Measurements from ENCODE around the gene CHST11.

CHST11 gene

DNA sequence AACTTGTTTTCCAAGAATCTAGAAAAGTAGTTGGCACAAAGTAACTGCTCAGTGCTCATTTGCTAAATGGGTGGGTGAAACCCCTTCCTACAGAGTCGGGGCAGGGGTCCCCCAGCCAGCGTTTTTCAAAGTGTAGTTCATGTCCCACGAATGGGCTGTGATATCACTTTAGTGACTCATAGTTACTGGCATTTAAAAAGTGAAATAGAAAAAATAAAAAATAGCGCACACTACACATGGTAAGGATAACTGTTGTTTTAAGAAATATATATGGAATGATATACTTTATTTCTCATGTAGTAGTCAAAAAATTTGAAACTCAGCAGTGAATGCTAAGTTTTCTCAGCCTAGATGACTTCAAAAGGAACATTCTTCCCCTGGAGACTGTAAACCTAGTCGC, 250.4 kb downstream of the CHST11 start:
- no peak for DNase-seq

GRCh38 chr12:104707794-104708558, 251.2 kb downstream of the CHST11 start:
- no peak for DNase-seq

- DNase-seq: no peak
These were observed 252.1 kb downstream of the CHST11 start for GRCh38 chr12:104708891-104709290.

GRCh38 chr12:104709692-104710435, 253.1 kb downstream of the CHST11 start:
- no peak for DNase-seq

DNA sequence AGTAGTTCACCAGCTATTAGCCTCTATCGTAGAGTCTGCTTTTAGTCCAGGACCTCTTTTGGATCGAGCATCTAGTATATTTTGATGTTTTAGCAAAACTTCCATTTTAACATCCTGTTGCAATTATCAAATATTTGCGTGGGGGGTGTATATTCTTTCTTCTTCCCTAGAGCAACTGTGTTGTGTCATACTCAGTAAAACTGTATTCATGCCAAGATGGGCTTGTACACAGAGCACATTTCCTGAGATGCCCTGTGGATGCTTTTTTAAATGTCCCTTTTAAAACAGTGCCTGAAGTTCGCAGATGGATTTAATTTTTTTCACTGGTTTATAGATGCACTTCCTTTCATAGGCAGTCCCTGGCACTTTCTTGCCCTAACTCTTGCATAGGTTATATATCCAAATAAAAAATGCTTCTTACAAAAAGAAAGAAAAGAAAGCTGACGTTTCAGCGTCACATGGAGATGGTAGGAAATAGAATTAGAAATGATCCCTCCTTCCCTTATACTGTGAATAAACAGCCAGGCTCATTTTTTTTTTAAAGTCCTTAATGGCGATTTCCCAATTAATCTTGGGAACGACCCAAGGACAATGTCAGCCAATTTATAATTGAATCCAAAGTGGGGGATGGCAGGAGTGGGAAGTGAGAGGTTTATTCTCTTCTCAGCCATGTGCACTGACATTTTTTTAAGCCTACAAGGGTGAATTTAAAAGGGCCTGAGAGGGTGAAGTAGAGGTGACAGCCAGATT, 254.4 kb downstream of the CHST11 start:
- no peak for DNase-seq

- no peak for DNase-seq
These were observed 255.7 kb downstream of the CHST11 start for GRCh38 chr12:104712477-104712876.

GRCh38 chr12:104712968-104713367, 256.2 kb downstream of the CHST11 start:
- no peak for DNase-seq

DNA sequence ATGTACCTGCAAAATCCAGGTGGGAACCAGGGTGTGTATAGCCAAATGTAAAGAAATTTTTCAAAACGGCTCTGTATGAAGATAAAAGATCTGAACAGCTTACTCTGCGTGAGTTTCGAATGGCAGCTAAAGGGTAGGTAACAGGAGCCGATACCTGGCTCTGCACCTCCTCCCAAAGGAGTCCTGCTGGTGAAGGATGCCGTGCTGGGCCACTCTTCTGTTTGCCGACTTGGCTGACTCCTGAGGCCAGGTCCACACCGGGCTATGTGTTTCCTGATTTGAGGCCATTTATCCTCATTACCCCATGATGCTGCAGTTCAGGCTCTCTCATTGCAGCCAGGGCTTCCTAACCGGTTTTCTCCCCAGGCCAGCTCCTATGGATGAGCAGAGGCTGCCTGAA, 256.7 kb downstream of the CHST11 start:
- DNase-seq: no peak

DNA sequence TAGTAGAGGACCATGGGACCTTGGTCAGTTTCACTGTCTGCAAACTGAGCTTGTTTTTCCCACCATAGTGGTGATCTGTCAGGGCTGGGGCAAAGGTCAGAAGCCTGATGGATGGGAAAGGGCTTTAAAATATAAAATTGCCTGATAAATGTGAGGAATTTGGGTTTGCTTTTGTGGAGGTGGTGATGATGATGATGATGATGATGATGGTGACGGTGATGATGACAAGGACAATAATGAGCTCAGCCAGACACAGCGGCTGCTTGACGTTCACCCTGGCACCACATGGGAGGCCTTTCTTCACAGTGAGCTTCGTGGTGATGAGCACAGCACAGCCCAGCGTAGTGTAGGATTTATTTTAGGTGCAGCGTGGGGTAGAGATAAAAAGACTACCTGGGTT, 257.6 kb downstream of the CHST11 start:
- DNase-seq: no peak

DNA sequence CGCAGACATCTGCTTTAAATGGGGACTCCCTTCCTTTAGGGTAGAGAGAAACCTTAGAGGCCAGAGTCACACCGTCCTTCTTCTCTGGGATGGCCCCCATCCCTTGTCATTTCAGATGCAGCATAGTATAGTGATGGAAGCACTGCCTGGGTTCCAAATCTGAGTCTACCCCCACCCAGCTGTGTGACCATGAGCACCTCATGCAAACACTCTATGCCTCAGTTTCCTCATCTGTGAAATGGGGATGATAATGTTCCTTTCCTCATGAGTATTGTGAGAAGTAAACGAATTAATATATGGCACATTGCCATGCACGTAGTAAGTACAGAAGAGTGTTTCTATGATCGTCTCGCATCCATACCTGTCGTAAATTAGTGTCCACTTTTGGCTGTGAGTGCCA, 259.4 kb downstream of the CHST11 start:
- no peak for DNase-seq

GRCh38 chr12:104718304-104718929, 261.7 kb downstream of the CHST11 start:
- no peak for DNase-seq

DNA sequence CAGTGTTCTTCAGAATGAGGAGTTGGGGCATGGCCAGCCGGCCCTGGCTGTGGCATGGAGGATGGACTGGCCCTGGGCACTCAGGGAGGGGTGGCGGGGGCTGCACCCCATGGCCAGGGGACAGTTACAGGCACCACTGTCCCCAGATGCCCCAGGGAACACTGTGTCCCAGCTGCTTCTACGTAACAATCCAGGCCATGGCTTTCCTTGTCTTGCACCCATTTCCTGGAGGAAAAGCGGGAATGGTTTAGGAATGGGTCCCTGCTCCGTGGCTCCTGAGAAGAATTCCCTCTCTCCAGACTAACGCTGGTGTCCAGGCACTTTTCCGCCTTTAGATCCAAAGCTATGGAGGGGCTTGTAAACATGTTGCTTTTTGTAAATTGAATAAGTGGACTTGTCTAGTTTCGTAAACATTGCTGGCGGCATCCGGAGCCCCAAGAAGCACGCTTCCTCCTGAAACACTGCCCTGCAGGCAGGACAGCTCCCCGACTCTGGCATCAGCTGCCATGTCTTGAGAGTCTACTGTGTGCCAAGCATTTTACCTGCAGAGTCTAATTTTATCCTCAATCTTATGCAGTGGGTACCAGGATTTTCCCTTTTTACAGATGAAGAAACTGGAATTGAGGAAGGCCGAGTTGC, 263.1 kb downstream of the CHST11 start:
- no peak for DNase-seq

DNA sequence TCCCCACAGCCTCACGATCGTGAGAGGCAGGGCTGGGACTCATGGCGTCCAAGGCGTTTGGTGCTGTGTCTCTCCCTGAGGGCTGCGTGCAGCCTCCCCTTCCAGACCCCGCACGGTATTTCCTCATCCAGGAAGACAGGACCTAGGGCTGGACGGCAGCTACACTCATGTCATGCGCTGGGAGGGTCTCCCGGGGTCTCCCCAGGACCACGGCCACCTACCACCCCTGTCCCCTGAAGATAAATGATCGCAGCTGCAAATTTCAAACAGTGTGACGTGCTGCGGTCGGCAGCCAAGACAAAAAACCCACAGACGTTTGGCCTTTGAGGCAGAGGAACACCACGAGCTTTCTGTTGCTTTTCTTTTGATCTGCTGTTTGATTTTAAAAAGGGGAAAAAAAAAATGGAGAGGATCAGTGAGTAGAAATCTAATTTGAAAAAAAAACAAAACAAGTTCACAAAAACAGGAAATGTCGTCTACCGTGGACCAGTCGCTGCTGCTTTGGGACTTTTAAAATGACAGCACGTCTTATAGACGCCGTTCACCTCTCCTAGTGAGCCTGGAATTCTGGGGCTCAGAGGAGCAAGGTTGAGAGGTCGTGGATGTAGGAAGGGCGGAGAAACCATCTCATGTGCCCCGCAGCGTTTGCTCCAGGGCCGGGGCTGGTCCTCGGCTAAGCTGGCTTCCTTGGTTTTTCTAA, 263.7 kb downstream of the CHST11 start:
- DNase-seq: peak; percentile 59

DNA sequence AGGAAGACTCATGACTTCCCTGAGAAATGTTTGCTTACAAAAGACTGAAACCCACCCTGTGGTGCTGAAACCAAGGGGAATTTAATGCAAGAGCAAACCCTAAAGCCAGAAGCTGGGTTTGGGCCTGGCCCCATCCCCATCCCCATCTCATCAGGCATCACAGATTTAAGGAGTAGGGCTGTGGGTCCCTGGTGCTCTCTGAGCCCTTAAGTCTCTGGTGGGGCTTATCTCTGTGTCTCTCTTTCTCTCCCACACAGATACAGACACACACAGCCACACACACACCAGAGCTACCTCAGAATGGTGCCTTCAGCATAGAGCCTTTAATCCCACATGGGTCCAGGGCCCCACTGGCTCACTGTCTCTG, 264.3 kb downstream of the CHST11 start:
- no peak for DNase-seq

DNA sequence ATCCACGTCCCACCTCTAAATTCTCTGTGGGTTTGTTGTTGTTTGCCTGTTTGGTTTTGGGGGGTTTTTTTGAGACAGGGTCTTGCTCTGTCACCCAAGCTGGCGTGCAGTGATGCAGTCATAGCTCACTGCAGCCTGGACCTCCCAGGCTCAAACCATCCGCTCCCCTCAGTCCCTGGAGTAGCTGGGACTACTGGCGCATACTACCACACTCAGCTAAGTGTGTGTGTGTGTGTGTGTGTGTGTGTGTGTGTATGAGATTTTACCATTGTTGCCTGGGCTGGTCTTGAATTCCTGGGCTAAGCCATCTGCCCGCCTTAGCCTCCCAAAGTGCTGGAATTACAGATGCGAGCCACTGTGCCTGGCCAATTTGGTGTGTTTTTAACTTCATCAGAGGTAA, 265.2 kb downstream of the CHST11 start:
- no peak for DNase-seq

DNA sequence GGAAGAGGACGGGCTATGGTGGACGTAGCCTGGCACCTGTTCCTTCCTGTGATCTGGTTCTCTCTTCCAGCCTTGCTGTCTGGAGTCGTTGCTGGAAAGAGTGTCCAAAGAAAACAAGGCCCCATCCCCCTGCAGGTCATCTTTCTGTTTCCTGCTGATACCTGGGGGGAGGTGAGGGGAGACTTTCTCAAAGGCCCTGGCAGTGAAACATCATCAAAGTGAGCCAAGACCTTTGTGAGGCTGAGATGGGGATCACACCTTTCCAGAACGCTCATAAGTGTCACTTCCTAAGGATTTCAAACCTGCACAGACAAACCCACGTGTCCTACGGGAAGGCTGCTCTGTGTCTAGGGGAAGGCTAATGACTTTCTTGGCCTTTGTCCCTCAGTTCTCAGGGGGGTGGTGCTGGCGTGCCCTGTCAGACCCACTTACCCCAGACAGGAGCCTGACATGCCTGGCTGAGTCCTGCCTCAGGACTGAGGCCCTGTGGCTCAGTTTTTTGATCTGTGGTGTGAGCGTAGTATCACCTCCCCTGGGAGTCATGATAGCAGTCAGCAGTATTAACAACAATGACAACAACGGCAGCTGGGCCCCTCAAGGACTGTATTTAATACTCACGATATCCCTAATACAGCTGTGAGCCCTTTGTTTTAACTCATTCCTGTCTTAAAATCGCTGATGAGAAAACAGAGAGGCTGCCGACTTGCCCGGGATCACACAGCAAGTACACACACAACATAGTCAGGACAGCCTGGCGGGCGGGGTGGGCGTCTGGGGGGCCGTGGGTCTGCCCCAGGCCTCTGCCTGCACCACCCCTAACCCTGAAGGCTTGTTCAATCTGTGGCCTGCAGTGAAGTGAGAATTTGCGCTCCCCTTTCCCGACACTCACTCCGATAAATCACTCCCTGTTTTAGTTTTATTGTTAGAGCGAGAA, 266.1 kb downstream of the CHST11 start:
- no peak for DNase-seq

DNA sequence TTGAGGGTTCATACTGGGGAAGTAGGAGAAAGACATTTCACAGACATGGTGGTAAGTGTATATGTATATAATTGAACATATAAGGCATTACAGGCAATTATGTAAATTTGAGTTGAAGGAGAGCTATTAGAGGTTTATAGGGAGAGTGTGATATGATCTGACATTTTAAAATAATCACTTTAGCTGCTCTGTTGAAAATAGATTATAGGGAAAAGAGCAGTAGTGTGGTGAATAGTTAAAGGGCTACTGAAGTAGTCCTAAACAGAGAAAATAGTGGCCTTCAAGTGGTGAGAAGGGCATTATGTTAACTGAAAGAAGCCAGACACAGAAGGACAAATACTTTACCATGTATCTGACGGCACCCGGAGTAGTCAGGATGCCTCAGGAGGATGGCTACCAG, 267.1 kb downstream of the CHST11 start:
- DNase-seq: no peak

DNA sequence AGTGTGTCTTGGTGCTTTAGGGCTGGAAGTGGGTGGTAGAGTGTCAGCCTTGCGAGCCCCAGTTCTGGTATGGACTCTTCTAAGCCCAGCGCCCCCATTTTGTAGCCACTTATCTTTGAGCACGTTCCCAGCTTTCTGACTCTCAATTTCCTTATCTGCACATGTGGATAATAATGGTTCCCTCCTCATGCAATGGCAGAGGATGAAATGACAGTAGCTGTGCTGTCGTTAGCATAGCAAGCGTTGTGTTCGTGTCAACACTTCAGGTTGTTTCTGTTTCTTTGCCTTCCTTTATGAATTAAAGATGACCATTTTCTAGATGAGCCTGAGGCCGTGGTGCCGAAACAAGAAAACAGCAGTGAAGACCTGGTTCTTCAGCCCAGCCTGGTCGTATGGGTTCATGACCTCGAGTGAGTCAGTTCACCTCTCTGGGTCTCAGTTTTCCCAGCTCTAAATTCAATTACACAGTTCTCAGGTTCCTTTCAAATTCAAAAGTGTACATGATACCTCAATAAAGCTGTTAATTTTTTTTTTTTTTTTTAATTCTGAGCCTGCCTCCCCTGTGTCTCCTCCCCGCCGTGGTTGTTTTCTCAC, 268.3 kb downstream of the CHST11 start:
- DNase-seq: no peak

GRCh38 chr12:104725610-104726009, 268.9 kb downstream of the CHST11 start:
- DNase-seq: no peak

DNA sequence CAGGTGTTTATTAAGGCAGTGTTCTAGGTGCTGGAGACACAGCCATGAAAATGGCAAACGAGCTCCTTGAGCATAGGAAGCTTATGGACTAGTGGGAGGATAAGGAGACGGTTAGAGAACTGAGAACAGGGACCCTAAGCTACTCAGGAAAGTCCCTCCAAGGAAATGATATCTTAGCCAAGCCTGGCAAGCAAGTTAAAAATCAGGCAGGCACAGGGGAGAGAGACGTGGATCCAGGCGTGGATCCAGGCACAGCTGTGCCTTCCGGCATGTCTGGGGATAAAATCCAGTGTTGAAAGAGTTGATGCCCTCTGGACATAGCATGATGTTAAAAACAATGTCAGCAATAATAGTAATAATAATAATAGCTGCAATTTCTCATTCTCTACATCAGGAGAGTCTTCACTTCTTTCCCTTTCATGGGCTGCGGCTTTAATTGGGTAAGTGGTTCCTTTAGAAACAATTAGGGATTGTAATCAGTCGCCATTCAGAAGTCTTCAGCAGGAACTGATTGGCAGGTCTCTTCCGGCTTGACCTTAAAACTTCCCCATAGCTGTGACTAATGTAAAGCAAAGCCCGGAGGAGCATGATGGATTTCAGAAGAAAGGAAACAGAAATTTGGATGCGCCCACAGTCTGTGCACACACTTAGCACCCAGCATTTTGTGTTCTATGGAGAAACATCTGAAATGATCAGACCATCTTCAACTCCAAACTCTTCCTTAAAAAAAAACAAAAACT, 271.1 kb downstream of the CHST11 start:
- no peak for DNase-seq

All from activated CD4-positive, CD25-positive, alpha-beta regulatory T cell treated with anti-CD3 and anti-CD28 coated beads, Interleukin-2, amount 50 U/mL, for 72 hours (primary cell).